Measurements from ENCODE around the gene PROCA1.
"Not testable (repeated sequence)": the region's sequence is repeated elsewhere in the genome, so short reads cannot be mapped to it uniquely, and the experiment has no call there.

PROCA1 gene

GRCh38 chr17:28725660-28726225 is 14.1 kb upstream of the PROCA1 start:
- peak in 1 of 2 donors; percentile 7 for DNase-seq

GRCh38 chr17:28725166-28725659 is 13.5 kb upstream of the PROCA1 start:
- DNase-seq: no peak

DNA sequence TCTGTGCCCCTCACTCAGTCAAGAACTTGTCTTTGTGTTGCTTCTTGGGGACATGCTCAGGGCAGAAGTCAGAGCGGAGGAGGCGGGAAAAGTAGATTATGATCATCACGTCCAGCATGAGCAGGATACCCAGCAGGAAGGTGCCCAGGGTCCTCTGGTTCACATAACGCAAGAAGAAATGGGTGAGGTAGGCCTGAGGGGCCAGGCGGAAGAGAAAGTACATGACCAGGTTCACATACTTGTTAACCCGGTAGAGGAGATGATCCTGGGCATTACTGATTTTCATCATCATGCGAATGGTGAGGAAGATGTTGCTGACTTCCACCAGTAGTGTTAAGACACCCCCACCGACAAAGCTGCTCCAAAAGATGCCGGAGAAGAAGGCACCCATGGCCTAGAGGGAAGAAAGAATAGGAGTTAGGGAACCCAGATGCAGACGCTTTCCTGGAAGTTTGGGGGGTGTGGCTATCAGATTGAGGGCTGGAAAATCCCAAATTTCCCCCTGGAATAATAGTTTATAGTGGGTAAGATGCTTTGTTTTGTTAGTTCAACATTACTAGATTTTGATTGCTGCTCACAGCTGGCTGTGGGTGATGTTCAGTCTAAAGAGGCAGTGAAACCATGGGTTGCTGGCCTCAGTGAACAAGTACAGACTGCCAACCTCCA is 12.9 kb upstream of the PROCA1 start:
- no peak for DNase-seq

GRCh38 chr17:28723836-28724499 is 12.3 kb upstream of the PROCA1 start:
- not testable (repeated sequence) for DNase-seq

DNA sequence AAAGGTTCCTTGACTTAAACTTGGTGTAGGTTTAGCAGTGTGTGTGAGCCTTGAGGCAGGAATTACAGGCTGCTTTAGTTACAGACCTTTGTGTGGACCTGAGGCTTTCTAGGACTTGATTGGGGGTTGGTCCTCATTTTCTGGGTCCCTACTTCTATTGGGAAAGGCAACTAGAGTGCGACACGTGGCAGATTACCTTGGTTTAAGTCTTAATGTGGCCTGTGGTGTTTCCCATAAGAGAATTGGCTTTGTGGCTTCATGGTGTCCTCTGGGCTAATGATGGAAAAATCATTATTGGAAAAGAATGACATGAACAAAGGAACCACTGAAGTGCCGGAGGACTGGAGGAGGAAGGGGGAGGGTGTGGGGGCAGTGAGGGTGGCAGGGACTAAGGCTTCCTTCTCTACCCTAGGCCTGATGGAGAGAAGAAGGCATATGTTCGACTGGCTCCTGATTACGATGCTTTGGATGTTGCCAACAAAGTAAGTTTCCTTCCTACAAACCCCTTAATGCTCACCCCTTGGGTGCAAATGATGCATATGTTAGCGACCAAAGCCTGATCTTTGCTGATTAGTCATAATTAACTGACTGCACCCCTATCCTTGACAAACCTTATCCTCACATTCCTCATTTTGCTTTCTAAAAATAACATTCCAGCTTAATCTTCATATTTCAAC is 11.6 kb upstream of the PROCA1 start:
- no peak for DNase-seq

DNA sequence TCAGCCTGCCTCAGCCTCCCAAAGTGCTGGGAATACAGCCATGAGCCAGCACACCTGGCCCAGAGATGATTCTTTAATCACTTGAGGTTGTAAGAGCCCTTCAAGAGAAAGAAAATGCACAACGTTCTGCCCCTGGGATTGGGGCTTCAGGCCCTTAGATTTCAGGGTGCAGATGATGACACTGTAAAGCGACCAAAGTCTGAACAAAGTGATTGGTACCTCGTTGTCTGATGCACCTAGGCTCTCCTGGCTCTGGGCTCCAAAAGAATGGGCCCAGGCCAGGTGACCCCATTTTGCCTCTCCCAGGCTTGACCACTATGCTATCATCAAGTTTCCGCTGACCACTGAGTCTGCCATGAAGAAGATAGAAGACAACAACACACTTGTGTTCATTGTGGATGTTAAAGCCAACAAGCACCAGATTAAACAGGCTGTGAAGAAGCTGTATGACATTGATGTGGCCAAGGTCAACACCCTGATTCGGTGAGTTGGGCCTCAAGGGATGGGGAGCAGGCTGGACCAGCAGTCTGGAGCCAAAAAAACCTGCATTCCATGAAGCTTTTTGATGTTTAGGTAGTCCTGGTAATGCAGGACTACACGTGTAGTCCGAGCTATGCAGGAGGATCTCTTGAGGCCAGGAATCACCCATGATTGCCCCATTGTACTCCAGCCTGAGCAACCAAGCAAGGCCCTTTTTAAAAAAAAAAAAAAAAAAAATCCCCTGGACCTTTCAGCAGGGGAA is 10.9 kb upstream of the PROCA1 start:
- no peak for DNase-seq

- DNase-seq: not testable (repeated sequence)
Measured at GRCh38 chr17:28720997-28721329, 9.3 kb upstream of the PROCA1 start.

GRCh38 chr17:28720247-28720996 is 8.7 kb upstream of the PROCA1 start:
- DNase-seq: peak in 1 of 2 donors; percentile 17

DNA sequence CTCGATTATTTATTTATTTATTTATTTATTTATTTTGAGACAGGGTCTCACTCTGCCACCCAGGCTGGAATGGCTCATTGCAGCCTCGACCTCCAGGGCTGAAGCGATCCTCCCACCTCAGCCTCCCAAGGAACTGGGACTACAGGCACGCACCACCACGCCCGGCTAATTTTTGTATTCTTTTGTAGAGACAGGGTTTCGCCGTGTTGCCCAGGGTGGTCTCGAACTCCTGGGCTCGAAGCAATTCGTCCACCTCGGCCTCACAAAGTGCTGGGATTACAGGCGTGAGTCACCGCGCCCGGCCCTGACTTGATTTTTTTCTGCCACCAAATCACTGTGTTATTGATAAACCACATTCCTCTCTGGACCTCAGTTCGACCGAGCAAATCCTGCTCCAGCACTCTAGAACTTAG is 7.3 kb upstream of the PROCA1 start:
- DNase-seq: no peak

DNA sequence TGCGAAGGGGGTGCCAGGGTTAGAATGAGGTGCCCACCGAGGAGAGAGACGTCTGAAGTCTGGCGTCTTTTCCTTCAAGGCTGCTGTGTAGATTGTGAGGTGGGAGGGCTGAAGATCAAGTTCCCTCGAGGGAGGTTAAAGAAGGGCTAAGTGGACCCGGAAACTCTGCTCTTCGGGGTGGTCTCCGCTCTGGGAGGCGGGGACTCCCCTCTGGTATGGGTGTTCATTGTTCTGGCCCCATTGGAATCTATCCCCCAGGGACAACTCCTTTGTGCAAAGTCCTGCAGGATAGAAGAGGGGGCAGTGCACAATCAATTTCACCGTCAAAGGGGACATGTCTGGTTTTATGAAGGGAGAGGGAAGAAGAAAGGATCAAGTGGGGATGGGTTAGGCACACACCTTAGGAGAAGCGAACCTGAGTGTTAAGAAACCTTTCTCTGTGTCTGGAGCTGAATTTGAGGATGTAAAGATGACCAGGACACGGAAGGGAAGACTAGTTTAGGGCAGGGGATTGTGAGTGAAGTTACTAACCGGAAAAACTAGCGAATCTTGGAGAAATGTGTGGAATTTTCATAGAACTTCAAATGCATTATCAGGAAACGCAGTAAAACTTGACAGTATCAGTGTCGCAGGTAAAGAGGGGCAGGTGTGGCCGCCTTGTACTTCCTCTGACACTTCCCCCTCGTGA is 6.8 kb upstream of the PROCA1 start:
- no peak for DNase-seq

DNA sequence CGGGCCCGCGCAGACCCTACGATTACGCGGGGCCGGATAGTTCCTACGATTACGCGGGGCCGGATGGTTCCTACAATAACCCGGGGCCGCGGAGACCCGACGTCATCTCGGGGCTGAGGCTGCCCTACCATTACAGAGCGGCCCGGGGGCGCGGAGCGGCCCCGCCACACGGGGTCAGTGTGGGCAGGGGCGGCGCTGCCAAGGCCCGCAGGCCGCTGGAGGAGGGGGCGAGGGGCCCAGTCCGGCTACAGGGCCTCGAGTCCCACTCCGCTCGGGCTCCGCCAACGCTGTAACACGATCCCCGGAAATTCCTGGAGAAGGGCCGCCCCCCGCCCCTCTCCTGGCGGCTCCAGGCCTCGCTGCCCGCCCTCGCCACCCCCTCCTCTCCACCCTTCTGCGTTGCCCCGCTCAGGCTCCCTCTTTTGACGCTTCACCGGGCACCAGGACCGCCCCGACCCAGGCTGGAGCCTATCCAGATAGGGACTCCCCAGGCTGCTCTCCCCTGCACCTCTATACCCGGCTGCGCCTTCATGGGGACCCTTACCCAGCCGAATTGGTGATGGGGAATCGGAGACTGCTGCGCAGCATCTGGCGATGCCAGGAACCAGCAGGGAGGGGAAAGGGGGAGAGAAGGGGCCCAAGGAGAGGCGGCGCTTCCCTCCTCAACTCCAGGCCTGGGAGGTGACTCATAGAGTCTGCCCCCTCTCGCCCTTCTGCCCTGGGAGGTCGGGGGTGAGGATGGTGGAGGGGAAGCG is 6.1 kb upstream of the PROCA1 start, which contains the start of gene RAB34:
Gene RAB34, minus strand, starts transcription at position 291 of the 755 bp plus-strand sequence. CDS start 602 bp downstream, outside the sequence.
- DNase-seq: peak; percentile 18 to 24

DNA sequence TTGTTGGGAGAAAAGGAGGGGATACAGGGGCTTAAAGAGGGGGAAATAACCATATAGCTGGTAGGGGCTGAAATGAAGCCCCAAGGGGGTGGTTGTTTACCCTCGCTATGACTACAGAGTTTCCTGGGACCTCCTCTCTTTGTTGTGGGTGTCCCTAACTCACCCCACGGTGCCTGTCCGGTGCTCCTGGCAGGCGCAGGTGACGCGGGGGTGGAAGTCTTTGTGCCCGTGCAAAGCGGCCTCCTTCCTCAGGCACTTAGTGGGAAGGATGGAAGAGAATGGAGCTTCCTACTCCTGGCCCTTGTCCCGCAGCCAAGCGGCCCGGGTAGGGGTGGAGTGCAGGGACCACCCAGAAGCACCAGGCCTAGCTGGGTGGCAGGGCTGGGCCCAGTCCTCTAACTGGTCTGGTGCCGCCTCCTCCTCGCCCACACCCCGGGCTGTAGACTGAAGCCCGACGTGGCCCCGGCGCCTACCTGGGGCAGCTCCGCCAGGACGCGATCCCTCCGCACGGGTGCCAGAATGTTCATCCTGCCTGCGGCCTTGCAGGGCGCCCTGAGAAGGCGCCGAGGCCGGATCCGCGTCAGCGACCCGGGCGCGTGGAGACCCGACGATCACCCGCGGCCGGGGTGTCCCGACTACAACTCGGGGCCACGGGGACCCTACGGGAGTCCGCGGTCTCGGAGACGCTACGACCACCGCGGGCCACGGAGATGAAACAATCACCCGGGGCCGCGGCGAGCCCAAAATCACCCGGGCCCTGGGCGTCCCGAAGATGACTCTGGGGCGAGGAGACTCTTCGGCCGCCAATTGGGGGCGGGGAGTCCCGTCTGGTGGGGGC is 5.3 kb upstream of the PROCA1 start:
- DNase-seq: no peak

DNA sequence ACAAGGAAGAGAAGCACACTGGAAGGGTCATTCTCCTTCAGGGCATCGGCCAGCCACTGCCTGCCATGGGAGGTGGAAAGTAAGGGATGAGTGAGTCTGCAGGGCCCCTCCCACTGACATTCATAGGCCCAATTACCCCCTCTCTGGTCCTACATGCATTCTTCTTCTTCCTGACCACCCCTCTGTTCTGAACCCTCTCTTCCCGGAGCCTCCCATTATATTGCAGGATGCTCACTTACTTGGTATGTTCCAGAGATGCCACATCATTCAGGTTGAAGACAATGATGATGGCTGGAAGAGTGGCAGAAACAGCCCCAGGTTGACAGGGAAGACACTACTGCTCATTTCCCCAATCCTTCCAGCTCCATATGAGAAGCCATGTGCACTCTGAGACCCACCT is 3.5 kb upstream of the PROCA1 start:
- DNase-seq: no peak

DNA sequence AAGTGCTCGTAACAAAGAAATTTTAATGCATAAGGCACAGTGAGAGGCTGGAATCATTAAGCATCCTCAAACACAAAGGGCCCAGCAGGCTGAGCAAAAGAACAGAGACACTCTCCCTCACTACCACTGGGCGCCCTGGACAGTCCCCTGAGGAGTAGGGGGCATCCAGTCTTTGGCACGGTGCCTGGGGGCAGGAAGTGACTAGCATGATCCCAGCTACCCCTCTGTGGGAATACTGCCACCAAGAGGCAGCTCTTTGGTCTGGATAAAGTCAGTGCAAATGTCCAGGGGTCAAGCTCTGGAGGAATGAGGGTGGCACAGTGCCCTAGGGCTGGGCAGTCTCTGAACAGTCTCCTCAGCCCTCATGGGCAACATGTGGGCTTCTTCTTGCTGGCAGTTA is 2.6 kb upstream of the PROCA1 start:
- no peak for DNase-seq

- no peak for DNase-seq
Measured at GRCh38 chr17:28712705-28713415, 1.2 kb upstream of the PROCA1 start.

DNA sequence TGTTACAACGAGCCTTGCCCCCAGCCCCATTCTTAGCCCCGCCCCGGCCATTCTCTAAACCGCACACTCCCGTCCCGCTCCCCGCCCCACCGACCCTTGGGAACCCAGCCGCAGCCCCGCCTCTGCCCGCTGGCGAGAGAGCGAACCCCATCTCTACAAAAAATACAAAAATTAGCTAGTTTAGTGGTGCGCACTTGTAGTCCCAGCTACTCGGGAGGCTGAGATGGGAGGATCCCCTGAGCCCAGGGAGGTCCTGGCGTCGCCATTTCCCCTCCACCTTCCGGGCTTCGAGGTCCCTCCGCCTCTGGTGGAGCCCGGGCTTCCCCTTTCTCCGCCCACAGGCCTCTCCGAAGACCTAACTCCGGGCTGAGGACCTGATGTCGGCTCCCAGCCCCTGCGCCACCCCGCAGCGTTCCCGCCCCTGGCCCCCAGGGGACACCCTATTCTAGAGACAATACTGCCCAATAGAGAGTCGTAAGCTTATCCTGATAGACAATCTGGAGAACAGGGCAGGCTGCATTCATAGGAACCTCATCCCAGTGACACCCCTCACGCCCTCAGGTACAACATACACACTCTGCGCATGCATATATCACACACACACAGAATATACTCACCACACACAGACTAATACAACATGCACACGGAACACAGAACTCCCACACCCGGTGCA is 480 bp upstream of the PROCA1 start:
- peak; percentile 67 to 69 for DNase-seq

- peak; percentile 72 to 85 for DNase-seq
Measured at GRCh38 chr17:28710861-28711722, 596 bp downstream of the PROCA1 start.
